ENCODE results near the gene CDC5L. TPM values are rescaled to one million over a fixed set of nuclear protein-coding genes. Genes with fewer than 3 reads are reported as not detected.

The CDC5L gene
- total RNA-seq, 2 experiments from 2014 or later: 22.2 to 26.2 TPM

- peaks cover 7% of the 10 kb centered on the region for H3K4me1 Mint-ChIP-seq
- H3K27me3 Mint-ChIP-seq: peaks cover 14% of the 10 kb centered on the region
- CTCF ChIA-PET: no interaction called here
- no peak overlapping the region for H3K4me3 Mint-ChIP-seq
- H3K36me3 Mint-ChIP-seq: no peaks in the 10 kb centered on the region
- ATAC-seq: no peak
- H3K9me3 Mint-ChIP-seq (ENCODE audit: low read depth): no peaks in the 10 kb centered on the region
- no peak for DNase-seq
- no peak overlapping the region for H3K27ac Mint-ChIP-seq
Observed at GRCh38 chr6:44478591-44479254, 91.2 kb downstream of the CDC5L start.

- CTCF ChIA-PET: interaction anchor here (1.1 kb wide), 1 partner anchor 10 kb away, joined by 4 read pairs; no protein-coding TSS in a partner anchor
- Mint-ChIP-seq H3K27ac (no peak overlapping the region), H3K9me3 (ENCODE audit: low read depth) (no peaks in the 10 kb centered on the region), H3K36me3 (no peaks in the 10 kb centered on the region), H3K27me3 (peaks cover 14% of the 10 kb centered on the region), H3K4me1 (peaks cover 5% of the 10 kb centered on the region), H3K4me3 (no peak overlapping the region)
- ATAC-seq (no peak), DNase-seq (no peak)
Observed at GRCh38 chr6:44480097-44480541, 92.6 kb downstream of the CDC5L start.

GRCh38 chr6:44481056-44481455 lies 93.5 kb downstream of the CDC5L start:
- Mint-ChIP-seq H3K9me3 (ENCODE audit: low read depth) (no peaks in the 10 kb centered on the region), H3K27me3 (peaks cover 14% of the 10 kb centered on the region), H3K36me3 (no peaks in the 10 kb centered on the region), H3K4me1 (no peaks in the 10 kb centered on the region), H3K4me3 (no peak overlapping the region), H3K27ac (no peak overlapping the region)
- ATAC-seq (no peak), DNase-seq (no peak)
- CTCF ChIA-PET: no interaction called here

GRCh38 chr6:44481760-44482159 lies 94.3 kb downstream of the CDC5L start:
- Mint-ChIP-seq H3K4me1 (no peaks in the 10 kb centered on the region), H3K27ac (no peak overlapping the region), H3K36me3 (no peaks in the 10 kb centered on the region), H3K4me3 (no peak overlapping the region), H3K27me3 (peaks cover 14% of the 10 kb centered on the region), H3K9me3 (ENCODE audit: low read depth) (no peaks in the 10 kb centered on the region)
- CTCF ChIA-PET: no interaction called here
- DNase-seq: no peak
- ATAC-seq: no peak

- no peak for ATAC-seq
- H3K9me3 Mint-ChIP-seq (ENCODE audit: low read depth): no peaks in the 10 kb centered on the region
Observed at GRCh38 chr6:44485601-44486401, 98.3 kb downstream of the CDC5L start.

GRCh38 chr6:44487002-44487401 lies 99.5 kb downstream of the CDC5L start:
- ATAC-seq: no peak
- no peak overlapping the region for H3K4me3 Mint-ChIP-seq
- DNase-seq: no peak
- H3K36me3 Mint-ChIP-seq: no peaks in the 10 kb centered on the region
- peaks cover 25% of the 10 kb centered on the region for H3K27me3 Mint-ChIP-seq
- H3K27ac Mint-ChIP-seq: no peak overlapping the region
- CTCF ChIA-PET: interaction anchor here (1.7 kb wide), 1 partner anchor 12 kb away, joined by 5 read pairs; no protein-coding TSS in a partner anchor
- no peaks in the 10 kb centered on the region for H3K4me1 Mint-ChIP-seq
- no peaks in the 10 kb centered on the region for H3K9me3 Mint-ChIP-seq (ENCODE audit: low read depth)

More at GRCh38 chr6:44485601-44486401, 98.3 kb downstream of the CDC5L start:
- Mint-ChIP-seq H3K4me1 (no peaks in the 10 kb centered on the region), H3K27ac (no peak overlapping the region), H3K4me3 (no peak overlapping the region), H3K36me3 (no peaks in the 10 kb centered on the region), H3K27me3 (peaks cover 28% of the 10 kb centered on the region)
- DNase-seq: no peak
- CTCF ChIA-PET: interaction anchor here (1.0 to 2.0 kb wide), 3 partner anchors 10 to 16 kb away, joined by 4 to 11 read pairs (median 5); no protein-coding TSS in a partner anchor

GRCh38 chr6:44487586-44487985 lies 100.1 kb downstream of the CDC5L start:
- no peaks in the 10 kb centered on the region for H3K36me3 Mint-ChIP-seq
- CTCF ChIA-PET: interaction anchor here (1.7 kb wide), 1 partner anchor 12 kb away, joined by 5 read pairs; no protein-coding TSS in a partner anchor
- DNase-seq: no peak
- H3K9me3 Mint-ChIP-seq (ENCODE audit: low read depth): no peaks in the 10 kb centered on the region
- no peaks in the 10 kb centered on the region for H3K4me1 Mint-ChIP-seq
- ATAC-seq: no peak
- H3K27me3 Mint-ChIP-seq: peaks cover 25% of the 10 kb centered on the region
- no peak overlapping the region for H3K27ac Mint-ChIP-seq
- no peak overlapping the region for H3K4me3 Mint-ChIP-seq

GRCh38 chr6:44489910-44490604 lies 102.6 kb downstream of the CDC5L start:
- Mint-ChIP-seq H3K9me3 (ENCODE audit: low read depth) (no peaks in the 10 kb centered on the region), H3K27ac (no peak overlapping the region), H3K36me3 (no peaks in the 10 kb centered on the region), H3K27me3 (peaks cover 29% of the 10 kb centered on the region), H3K4me3 (no peak overlapping the region), H3K4me1 (no peaks in the 10 kb centered on the region)
- no peak for DNase-seq
- CTCF ChIA-PET: interaction anchor here (1.4 kb wide), 1 partner anchor 9 kb away, joined by 3 read pairs; no protein-coding TSS in a partner anchor
- ATAC-seq: no peak

GRCh38 chr6:44493132-44493531 lies 105.6 kb downstream of the CDC5L start:
- H3K4me1 Mint-ChIP-seq: no peaks in the 10 kb centered on the region
- ATAC-seq (no peak), DNase-seq (no peak)
- CTCF ChIA-PET: interaction anchor here (2.6 kb wide), 1 partner anchor 18 kb away, joined by 10 read pairs; no protein-coding TSS in a partner anchor
- H3K9me3 Mint-ChIP-seq (ENCODE audit: low read depth): no peaks in the 10 kb centered on the region
- H3K4me3 Mint-ChIP-seq: no peak overlapping the region
- H3K27ac Mint-ChIP-seq: no peak overlapping the region
- H3K27me3 Mint-ChIP-seq: peaks cover 13% of the 10 kb centered on the region
- no peaks in the 10 kb centered on the region for H3K36me3 Mint-ChIP-seq

- DNase-seq (no peak), ATAC-seq (no peak)
- CTCF ChIA-PET: interaction anchor here (1.0 kb wide), 1 partner anchor 25 kb away, joined by 3 read pairs; no protein-coding TSS in a partner anchor
Observed at GRCh38 chr6:44493593-44493992, 106.1 kb downstream of the CDC5L start.

GRCh38 chr6:44494011-44494501 lies 106.5 kb downstream of the CDC5L start:
- H3K27ac Mint-ChIP-seq: no peak overlapping the region
- no peaks in the 10 kb centered on the region for H3K9me3 Mint-ChIP-seq (ENCODE audit: low read depth)
- ATAC-seq (no peak), DNase-seq (no peak)
- CTCF ChIA-PET: interaction anchor here (1.0 kb wide), 1 partner anchor 25 kb away, joined by 3 read pairs; no protein-coding TSS in a partner anchor
- H3K27me3 Mint-ChIP-seq: peaks cover 5% of the 10 kb centered on the region
- H3K4me3 Mint-ChIP-seq: no peak overlapping the region
- no peaks in the 10 kb centered on the region for H3K4me1 Mint-ChIP-seq
- H3K36me3 Mint-ChIP-seq: no peaks in the 10 kb centered on the region

More at GRCh38 chr6:44493593-44493992, 106.1 kb downstream of the CDC5L start:
- H3K36me3 Mint-ChIP-seq: no peaks in the 10 kb centered on the region
- no peak overlapping the region for H3K4me3 Mint-ChIP-seq
- H3K27ac Mint-ChIP-seq: no peak overlapping the region
- no peaks in the 10 kb centered on the region for H3K9me3 Mint-ChIP-seq (ENCODE audit: low read depth)
- peaks cover 9% of the 10 kb centered on the region for H3K27me3 Mint-ChIP-seq
- H3K4me1 Mint-ChIP-seq: no peaks in the 10 kb centered on the region

- CTCF ChIA-PET: no interaction called here
- Mint-ChIP-seq H3K4me3 (no peak overlapping the region), H3K27me3 (peaks cover 4% of the 10 kb centered on the region), H3K9me3 (ENCODE audit: low read depth) (no peaks in the 10 kb centered on the region), H3K4me1 (no peaks in the 10 kb centered on the region), H3K36me3 (no peaks in the 10 kb centered on the region), H3K27ac (no peak overlapping the region)
- ATAC-seq (no peak), DNase-seq (no peak)
Observed at GRCh38 chr6:44495036-44495901, 107.8 kb downstream of the CDC5L start.

Measured in activated CD8-positive, alpha-beta memory T cell treated with anti-CD3 and anti-CD28 coated beads, Interleukin-2, amount 10 ng/mL, durations not matched to agents 7 days and 5 days (primary cell).